Measurements from ENCODE around the gene SMIM28.

Gene SMIM28

GRCh38 chr6:138372711-138373463 is 4.8 kb upstream of the SMIM28 start:
- in situ Hi-C loops (cut with MboI; ENCODE audit: low sequenced_read_pairs), result no loop called here

GRCh38 chr6:138374230-138374629 is 3.5 kb upstream of the SMIM28 start:
- in situ Hi-C loops (cut with MboI; ENCODE audit: low sequenced_read_pairs), result no loop called here

GRCh38 chr6:138374815-138375214 is 2.9 kb upstream of the SMIM28 start:
- in situ Hi-C loops (cut with MboI; ENCODE audit: low sequenced_read_pairs), result no loop called here

- in situ Hi-C loops (cut with MboI; ENCODE audit: low sequenced_read_pairs), result no loop called here
Measured at GRCh38 chr6:138377042-138377441, 663 bp upstream of the SMIM28 start.

GRCh38 chr6:138378463-138378862 is 758 bp downstream of the SMIM28 start:
- in situ Hi-C loops (cut with MboI; ENCODE audit: low sequenced_read_pairs), result no loop called here

GRCh38 chr6:138382498-138383265 is 5.0 kb downstream of the SMIM28 start:
- in situ Hi-C loops (cut with MboI; ENCODE audit: low sequenced_read_pairs), result no loop called here

GRCh38 chr6:138383776-138384175 is 6.1 kb downstream of the SMIM28 start:
- in situ Hi-C loops (cut with MboI; ENCODE audit: low sequenced_read_pairs), result no loop called here

- in situ Hi-C loops (cut with MboI; ENCODE audit: low sequenced_read_pairs), result no loop called here
Measured at GRCh38 chr6:138386897-138387296, 9.2 kb downstream of the SMIM28 start.

- in situ Hi-C loops (cut with MboI; ENCODE audit: low sequenced_read_pairs), result no loop called here
Measured at GRCh38 chr6:138387577-138388368, 10.1 kb downstream of the SMIM28 start.

GRCh38 chr6:138389551-138389950 is 11.8 kb downstream of the SMIM28 start:
- in situ Hi-C loops (cut with MboI; ENCODE audit: low sequenced_read_pairs), result no loop called here

GRCh38 chr6:138393871-138394783 is 16.4 kb downstream of the SMIM28 start:
- in situ Hi-C loops (cut with MboI; ENCODE audit: low sequenced_read_pairs), result no loop called here

- in situ Hi-C loops (cut with MboI; ENCODE audit: low sequenced_read_pairs), result no loop called here
Measured at GRCh38 chr6:138396709-138397108, 19.0 kb downstream of the SMIM28 start.

- in situ Hi-C loops (cut with MboI; ENCODE audit: low sequenced_read_pairs), result no loop called here
Measured at GRCh38 chr6:138397128-138398122, 19.7 kb downstream of the SMIM28 start.

- in situ Hi-C loops (cut with MboI; ENCODE audit: low sequenced_read_pairs), result no loop called here
Measured at GRCh38 chr6:138400326-138400725, 22.6 kb downstream of the SMIM28 start.

GRCh38 chr6:138401960-138402837 is 24.5 kb downstream of the SMIM28 start:
- in situ Hi-C loops (cut with MboI; ENCODE audit: low sequenced_read_pairs), result no loop called here

- in situ Hi-C loops (cut with MboI; ENCODE audit: low sequenced_read_pairs), result no loop called here
Measured at GRCh38 chr6:138402838-138403187, 25.1 kb downstream of the SMIM28 start.

GRCh38 chr6:138403324-138403800 is 25.7 kb downstream of the SMIM28 start:
- in situ Hi-C loops (cut with MboI; ENCODE audit: low sequenced_read_pairs), result no loop called here
